ENCODE data around the gene OTOA.
A peak's percentile ranks its signal among the peaks of the same experiment; 100 is the strongest.

The OTOA gene

GRCh38 chr16:21704733-21705132 lies 41.0 kb downstream of the OTOA start:
- TF ChIP-seq EGR1 (IDR thresholded peaks at IDR 0.05) (no peak), EP300 (IDR thresholded peaks at IDR 0.05; ENCODE audit: borderline replicate concordance) (no peak), RAD21 (IDR thresholded peaks at IDR 0.05; ENCODE audit: low read depth) (no peak), TEAD4 (IDR thresholded peaks at IDR 0.05) (no peak), YY1 (IDR thresholded peaks at IDR 0.05; ENCODE audit: low read depth) (no peak)
- TF ChIP-seq, protein P1, sequence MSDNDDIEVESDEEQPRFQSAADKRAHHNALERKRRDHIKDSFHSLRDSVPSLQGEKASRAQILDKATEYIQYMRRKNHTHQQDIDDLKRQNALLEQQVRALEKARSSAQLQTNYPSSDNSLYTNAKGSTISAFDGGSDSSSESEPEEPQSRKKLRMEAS (IDR thresholded peaks at IDR 0.05): 0 out of 2 replicates have a peak, but pooled peaks have one; percentile 15

- no peak for TF ChIP-seq ZBTB7A (IDR thresholded peaks at IDR 0.05; ENCODE audit: low read depth)
- peak; percentile 88 for TF ChIP-seq RAD21 (IDR thresholded peaks at IDR 0.05; ENCODE audit: low read depth)
- TF ChIP-seq, protein P2, sequence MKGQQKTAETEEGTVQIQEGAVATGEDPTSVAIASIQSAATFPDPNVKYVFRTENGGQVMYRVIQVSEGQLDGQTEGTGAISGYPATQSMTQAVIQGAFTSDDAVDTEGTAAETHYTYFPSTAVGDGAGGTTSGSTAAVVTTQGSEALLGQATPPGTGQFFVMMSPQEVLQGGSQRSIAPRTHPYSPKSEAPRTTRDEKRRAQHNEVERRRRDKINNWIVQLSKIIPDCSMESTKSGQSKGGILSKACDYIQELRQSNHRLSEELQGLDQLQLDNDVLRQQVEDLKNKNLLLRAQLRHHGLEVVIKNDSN (IDR thresholded peaks at IDR 0.05): no peak
- TF ChIP-seq EP300 (IDR thresholded peaks at IDR 0.05; ENCODE audit: borderline replicate concordance): no peak
These were observed 44.9 kb downstream of the OTOA start for GRCh38 chr16:21708533-21709115.

- no peak for TF ChIP-seq TEAD4 (IDR thresholded peaks at IDR 0.05)
- TF ChIP-seq, protein P1 (IDR thresholded peaks at IDR 0.05): no peak
These were observed 47.2 kb downstream of the OTOA start for GRCh38 chr16:21710938-21711337.

DNA sequence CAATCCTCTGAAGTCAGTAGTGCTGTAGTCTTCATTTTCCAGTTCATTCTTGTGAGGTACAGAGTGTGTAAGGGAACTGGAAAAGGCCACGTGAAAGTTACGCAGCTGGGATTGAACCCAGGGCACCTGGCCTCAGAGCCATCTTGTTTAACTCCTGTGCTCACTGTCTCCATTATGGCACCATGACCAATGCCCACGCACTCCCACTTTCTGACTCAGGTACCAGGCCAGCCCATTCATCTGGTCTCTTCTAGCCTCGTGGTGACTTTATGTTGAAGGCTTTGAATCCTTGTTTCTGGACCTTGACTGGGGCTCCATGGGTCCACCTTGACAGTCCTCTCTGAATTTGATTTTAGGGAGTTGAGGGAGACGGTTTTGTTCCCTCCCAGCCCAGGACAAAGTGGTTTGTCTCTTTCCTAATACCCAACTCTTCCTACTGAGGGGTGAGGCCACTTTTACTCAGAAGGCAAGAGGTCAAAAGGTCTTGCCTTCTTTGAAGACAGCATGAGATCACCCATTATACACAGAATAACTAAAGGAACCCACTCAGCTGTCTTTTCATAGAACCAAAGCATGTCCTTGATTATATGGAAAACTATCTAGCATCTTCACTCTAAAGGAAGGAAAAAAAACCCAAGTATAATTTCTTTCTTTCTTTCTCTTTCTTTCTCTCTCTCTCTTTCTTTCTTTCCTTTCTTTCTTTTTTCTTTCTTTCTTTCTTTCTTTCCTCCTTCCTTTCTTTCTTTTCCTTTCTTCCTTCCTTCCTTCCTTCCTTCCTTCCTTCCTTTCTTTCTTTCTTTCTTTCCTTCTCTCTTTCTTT lies 50.0 kb downstream of the OTOA start:
- TF ChIP-seq EP300 (IDR thresholded peaks at IDR 0.05; ENCODE audit: borderline replicate concordance) (no peak), RAD21 (IDR thresholded peaks at IDR 0.05; ENCODE audit: low read depth) (no peak), TEAD4 (IDR thresholded peaks at IDR 0.05) (no peak)

DNA sequence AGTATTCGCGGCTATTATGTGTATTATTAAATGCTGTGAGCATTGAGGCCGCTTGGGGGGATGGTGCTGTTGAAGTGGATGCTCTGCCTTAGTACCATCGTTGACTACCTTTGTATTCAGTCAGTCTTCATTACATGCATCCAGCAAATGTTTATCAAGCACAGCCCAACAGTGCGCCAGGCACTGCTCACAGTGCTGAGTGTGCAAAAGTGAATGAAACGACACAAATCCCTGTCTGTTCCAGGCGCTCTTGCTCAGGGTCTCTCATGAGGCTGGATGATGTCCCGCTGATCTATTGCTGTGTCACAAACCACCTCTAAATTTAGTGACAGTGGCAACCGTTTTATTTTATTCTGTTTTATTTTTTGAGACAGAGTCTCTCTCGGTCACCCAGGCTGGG lies 53.8 kb downstream of the OTOA start:
- TF ChIP-seq NFIC (IDR thresholded peaks at IDR 0.05) (no peak), TEAD4 (IDR thresholded peaks at IDR 0.05) (no peak), RAD21 (IDR thresholded peaks at IDR 0.05; ENCODE audit: low read depth) (no peak), YY1 (IDR thresholded peaks at IDR 0.05; ENCODE audit: low read depth) (no peak), CEBPB (IDR thresholded peaks at IDR 0.05) (no peak), FOXM1 (IDR thresholded peaks at IDR 0.05; ENCODE audit: borderline replicate concordance, low read depth) (no peak), TCF12 (IDR thresholded peaks at IDR 0.05; ENCODE audit: low read depth) (no peak), ZBTB7A (IDR thresholded peaks at IDR 0.05; ENCODE audit: low read depth) (no peak)
- TF ChIP-seq, protein P3, sequence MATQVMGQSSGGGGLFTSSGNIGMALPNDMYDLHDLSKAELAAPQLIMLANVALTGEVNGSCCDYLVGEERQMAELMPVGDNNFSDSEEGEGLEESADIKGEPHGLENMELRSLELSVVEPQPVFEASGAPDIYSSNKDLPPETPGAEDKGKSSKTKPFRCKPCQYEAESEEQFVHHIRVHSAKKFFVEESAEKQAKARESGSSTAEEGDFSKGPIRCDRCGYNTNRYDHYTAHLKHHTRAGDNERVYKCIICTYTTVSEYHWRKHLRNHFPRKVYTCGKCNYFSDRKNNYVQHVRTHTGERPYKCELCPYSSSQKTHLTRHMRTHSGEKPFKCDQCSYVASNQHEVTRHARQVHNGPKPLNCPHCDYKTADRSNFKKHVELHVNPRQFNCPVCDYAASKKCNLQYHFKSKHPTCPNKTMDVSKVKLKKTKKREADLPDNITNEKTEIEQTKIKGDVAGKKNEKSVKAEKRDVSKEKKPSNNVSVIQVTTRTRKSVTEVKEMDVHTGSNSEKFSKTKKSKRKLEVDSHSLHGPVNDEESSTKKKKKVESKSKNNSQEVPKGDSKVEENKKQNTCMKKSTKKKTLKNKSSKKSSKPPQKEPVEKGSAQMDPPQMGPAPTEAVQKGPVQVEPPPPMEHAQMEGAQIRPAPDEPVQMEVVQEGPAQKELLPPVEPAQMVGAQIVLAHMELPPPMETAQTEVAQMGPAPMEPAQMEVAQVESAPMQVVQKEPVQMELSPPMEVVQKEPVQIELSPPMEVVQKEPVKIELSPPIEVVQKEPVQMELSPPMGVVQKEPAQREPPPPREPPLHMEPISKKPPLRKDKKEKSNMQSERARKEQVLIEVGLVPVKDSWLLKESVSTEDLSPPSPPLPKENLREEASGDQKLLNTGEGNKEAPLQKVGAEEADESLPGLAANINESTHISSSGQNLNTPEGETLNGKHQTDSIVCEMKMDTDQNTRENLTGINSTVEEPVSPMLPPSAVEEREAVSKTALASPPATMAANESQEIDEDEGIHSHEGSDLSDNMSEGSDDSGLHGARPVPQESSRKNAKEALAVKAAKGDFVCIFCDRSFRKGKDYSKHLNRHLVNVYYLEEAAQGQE (IDR thresholded peaks at IDR 0.05; ENCODE audit: low read depth): no peak
- TF ChIP-seq, protein P1 (IDR thresholded peaks at IDR 0.05): no peak

GRCh38 chr16:21719283-21719682 lies 55.5 kb downstream of the OTOA start:
- no peak for TF ChIP-seq TAF1 (IDR thresholded peaks at IDR 0.05; ENCODE audit: low read depth)
- TF ChIP-seq, protein P2 (IDR thresholded peaks at IDR 0.05): no peak
- no peak for TF ChIP-seq TEAD4 (IDR thresholded peaks at IDR 0.05)
- TF ChIP-seq YY1 (IDR thresholded peaks at IDR 0.05; ENCODE audit: low read depth): no peak
- TF ChIP-seq, protein P1 (IDR thresholded peaks at IDR 0.05): no peak
- no peak for TF ChIP-seq EGR1 (IDR thresholded peaks at IDR 0.05)
- no peak for TF ChIP-seq CREB1 (IDR thresholded peaks at IDR 0.05; ENCODE audit: low read depth)
- TF ChIP-seq NFIC (IDR thresholded peaks at IDR 0.05): no peak
- TF ChIP-seq ZBTB7A (IDR thresholded peaks at IDR 0.05; ENCODE audit: low read depth): no peak

GRCh38 chr16:21720533-21720932 lies 56.8 kb downstream of the OTOA start:
- TF ChIP-seq, protein P3 (IDR thresholded peaks at IDR 0.05; ENCODE audit: low read depth): no peak
- no peak for TF ChIP-seq TAF1 (IDR thresholded peaks at IDR 0.05; ENCODE audit: low read depth)
- no peak for TF ChIP-seq ZBTB7A (IDR thresholded peaks at IDR 0.05; ENCODE audit: low read depth)
- no peak for TF ChIP-seq TEAD4 (IDR thresholded peaks at IDR 0.05)
- TF ChIP-seq, protein P1 (IDR thresholded peaks at IDR 0.05): no peak
- no peak for TF ChIP-seq CEBPB (IDR thresholded peaks at IDR 0.05)
- no peak for TF ChIP-seq CREB1 (IDR thresholded peaks at IDR 0.05; ENCODE audit: low read depth)
- TF ChIP-seq RAD21 (IDR thresholded peaks at IDR 0.05; ENCODE audit: low read depth): no peak

All from Ishikawa (cell line).